CD4-positive, alpha-beta T cell treated with Interleukin-1 beta for 1 hour (primary cell): Measurements from ENCODE around the gene MRPS2.
A peak's percentile ranks its signal among the peaks of the same experiment; 100 is the strongest.
"Not testable (repeated sequence)": the region's sequence is repeated elsewhere in the genome, so short reads cannot be mapped to it uniquely, and the experiment has no call there.

Source experiments
- DNase-seq, 2 donors: peaks; one replicate each; pipeline ENCODE4 v3.0.0-alpha.2; 2020 to 2022

Gene MRPS2

GRCh38 chr9:135500525-135501260 lies at the start of gene MRPS2:
Gene MRPS2, plus strand, starts transcription at chr9:135500682. Its CDS starts 29 bp downstream, at chr9:135500711.
- peak; percentile 87 to 89 for DNase-seq

GRCh38 chr9:135450956-135451355 lies 49.5 kb upstream of the MRPS2 start:
- DNase-seq: no peak

DNA sequence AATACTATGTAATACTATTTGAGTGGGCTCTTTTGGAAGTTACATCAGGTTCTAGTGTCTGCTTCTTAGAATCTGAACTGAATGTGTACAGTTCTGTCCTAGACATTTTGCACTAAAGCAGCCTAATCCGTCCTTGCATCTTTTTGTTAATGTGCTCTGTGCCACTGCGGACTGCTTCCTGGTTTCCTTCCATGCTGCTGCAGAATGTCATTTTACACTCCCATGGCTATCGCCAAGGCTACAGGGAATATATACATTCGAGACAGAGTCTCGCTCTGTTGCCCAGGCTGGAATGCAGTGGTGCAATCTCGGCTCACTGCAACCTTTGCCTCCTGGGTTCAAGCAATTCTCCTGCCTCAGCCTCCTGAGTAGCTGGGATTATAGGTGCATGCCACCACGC lies 48.6 kb upstream of the MRPS2 start:
- not testable (repeated sequence) for DNase-seq

- no peak for DNase-seq
Measured at GRCh38 chr9:135454737-135455136, 45.7 kb upstream of the MRPS2 start.

- no peak for DNase-seq
Measured at GRCh38 chr9:135455401-135456030, 45.0 kb upstream of the MRPS2 start.

- DNase-seq: no peak
Measured at GRCh38 chr9:135456436-135457104, 43.9 kb upstream of the MRPS2 start.

- not testable (repeated sequence) for DNase-seq
Measured at GRCh38 chr9:135458478-135458877, 42.0 kb upstream of the MRPS2 start.

DNA sequence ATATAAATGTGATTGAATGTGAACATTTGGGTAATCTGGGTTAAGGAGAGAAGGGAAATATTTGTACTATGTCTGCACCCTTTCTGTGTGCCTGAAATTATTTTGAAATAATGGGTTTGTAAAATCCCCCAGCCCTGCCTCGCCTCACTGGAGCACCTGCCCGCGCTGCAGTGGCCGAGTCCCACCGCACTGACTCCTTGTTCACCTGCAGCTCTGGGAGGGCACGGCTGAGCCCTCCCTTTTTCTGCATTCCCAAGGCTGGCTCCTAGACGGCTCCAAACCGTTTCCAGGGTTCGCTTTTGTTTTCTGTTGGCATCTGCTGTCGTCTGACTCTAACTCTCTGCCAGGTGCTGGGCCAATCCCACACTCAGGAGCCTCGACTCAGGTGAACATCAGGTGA lies 38.5 kb upstream of the MRPS2 start:
- no peak for DNase-seq

DNA sequence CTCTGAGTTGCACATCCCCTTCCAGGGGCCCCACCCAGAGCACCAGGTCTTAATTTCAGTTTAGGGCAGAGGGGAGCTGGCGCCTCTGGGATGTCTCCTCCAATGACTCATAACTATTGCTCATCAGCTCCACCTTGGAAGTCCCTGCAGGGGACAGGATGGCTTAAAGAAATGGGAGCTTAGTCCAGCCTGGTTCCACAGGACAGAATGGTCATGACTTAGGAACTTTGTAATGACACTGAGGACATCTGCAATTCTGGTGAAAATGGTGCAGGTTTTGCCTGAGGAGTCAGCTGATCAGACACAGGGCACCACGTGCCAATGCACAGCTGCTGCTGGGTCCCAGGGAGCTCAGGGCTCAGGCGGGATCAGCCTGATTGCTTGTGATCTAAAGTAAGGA lies 37.3 kb upstream of the MRPS2 start:
- no peak for DNase-seq

GRCh38 chr9:135464181-135464580 lies 36.3 kb upstream of the MRPS2 start:
- DNase-seq: no peak

DNA sequence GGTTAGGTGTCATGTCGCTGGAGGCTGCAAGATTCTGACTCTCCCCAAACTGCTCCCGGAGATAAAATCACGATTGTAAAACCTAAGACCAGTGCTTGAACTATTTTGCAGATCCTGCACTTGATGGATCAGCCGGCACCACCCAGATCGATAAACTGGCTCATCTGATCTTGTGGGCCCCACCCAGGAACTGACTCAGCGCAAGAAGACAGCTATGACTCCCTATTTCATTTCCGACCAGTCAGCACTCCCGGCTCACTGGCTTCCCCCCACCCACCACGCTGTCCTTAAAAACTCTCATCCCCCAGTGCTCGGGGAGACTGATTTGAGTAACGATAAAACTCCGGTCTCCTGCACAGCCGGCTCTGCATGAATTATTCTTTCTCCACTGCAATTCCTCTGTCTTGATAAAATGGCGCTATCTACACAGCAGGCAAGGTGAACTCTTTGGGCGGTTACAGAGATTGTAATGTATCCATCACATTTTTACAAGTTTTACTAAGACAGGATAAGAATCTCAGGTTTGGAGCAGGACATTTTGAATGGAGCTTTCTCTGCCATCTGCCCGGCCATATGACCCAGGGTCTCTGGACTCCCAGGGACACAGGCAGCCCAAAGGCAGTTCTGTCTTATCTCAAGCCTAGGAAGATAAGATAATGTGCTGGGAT lies 31.5 kb upstream of the MRPS2 start:
- peak; percentile 15 to 34 for DNase-seq

- no peak for DNase-seq
Measured at GRCh38 chr9:135471791-135472640, 28.5 kb upstream of the MRPS2 start.

- no peak for DNase-seq
Measured at GRCh38 chr9:135473972-135474543, 26.4 kb upstream of the MRPS2 start.

DNA sequence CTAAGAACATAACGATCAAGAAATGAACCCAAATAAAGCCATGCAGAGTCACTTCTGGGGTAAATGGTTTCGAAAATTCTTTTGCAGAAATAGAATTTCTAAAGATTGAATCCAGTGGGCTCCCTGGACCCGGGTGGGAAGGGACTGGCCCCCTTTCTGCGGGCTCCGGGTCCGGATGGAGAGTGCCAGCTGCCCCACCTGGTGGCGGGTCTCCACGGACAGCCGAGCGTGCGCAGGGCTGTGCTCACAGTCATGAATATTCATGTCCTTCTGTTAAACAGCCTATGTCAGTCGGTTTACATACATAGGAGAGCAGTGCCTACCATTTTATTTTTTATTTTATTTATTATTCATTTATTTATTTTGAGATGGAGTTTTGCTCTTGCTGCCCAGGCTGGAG lies 25.6 kb upstream of the MRPS2 start:
- no peak for DNase-seq

GRCh38 chr9:135476561-135477355 lies 23.7 kb upstream of the MRPS2 start:
- DNase-seq: no peak

- DNase-seq: no peak
Measured at GRCh38 chr9:135478191-135478590, 22.3 kb upstream of the MRPS2 start.

- DNase-seq: no peak
Measured at GRCh38 chr9:135478829-135479468, 21.5 kb upstream of the MRPS2 start.

GRCh38 chr9:135479469-135480052 lies 20.9 kb upstream of the MRPS2 start, which contains the start of gene PPP1R26:
Gene PPP1R26, plus strand, starts transcription at chr9:135479782. Its CDS starts 4,729 bp downstream, at chr9:135484511.
- no peak for DNase-seq

- no peak for DNase-seq
Measured at GRCh38 chr9:135480071-135480939, 20.2 kb upstream of the MRPS2 start.
